ENCODE measurements around the gene FAM200B. TPM values are rescaled to one million over a fixed set of nuclear protein-coding genes. Genes with fewer than 3 reads are reported as not detected.

Gene FAM200B
- total and polyA plus RNA-seq, 2 experiments from 2014 or later, result 34.4 to 88.0 TPM

GRCh38 chr4:15707363-15707715, 25.7 kb downstream of the FAM200B start (continued):
- TF ChIP-seq ZNF462 (CRISPR knock-in tag; IDR thresholded peaks at IDR 0.05), result no peak
- TF ChIP-seq STAT1 (IDR thresholded peaks at IDR 0.05; ENCODE audit: unreplicated experiment), result no peak

- Mint-ChIP-seq H3K27ac (no peak overlapping the region), H3K36me3 (ENCODE audit: low read depth) (no peaks in the 10 kb centered on the region), H3K4me1 (peaks cover 8% of the 10 kb centered on the region; the same call in 2 of the 3 replicates), H3K27me3 (ENCODE audit: insufficient read depth, low read depth, poor library complexity) (peaks cover 2% of the 10 kb centered on the region), H3K4me3 (no peak overlapping the region), H3K9me3 (no peaks in the 10 kb centered on the region)
- DNase-seq (ENCODE audit: low spot score) (no peak), ATAC-seq (no peak)
- Histone ChIP-seq H3K79me2 (replicated peaks; ENCODE audit: insufficient read depth) (no peaks in the 10 kb centered on the region), H3K27me3 (ENCODE audit: insufficient read depth) (no peaks in the 10 kb centered on the region), H3K27ac (ENCODE audit: low read depth) (no peak overlapping the region), H3K9me2 (ENCODE audit: insufficient read depth) (no peaks in the 10 kb centered on the region), H4K20me1 (replicated peaks; ENCODE audit: insufficient read depth) (no peaks in the 10 kb centered on the region), H2AFZ (no peak overlapping the region), H3K4me2 (no peak overlapping the region), H3F3A (replicated peaks; ENCODE audit: low read depth) (no peaks in the 10 kb centered on the region), H3K4me3 (no peak overlapping the region), H3K36me3 (ENCODE audit: insufficient read depth) (no peaks in the 10 kb centered on the region), H3K4me1 (ENCODE audit: insufficient read depth) (no peaks in the 10 kb centered on the region)
- no peak for TF ChIP-seq STAT1 (IDR thresholded peaks at IDR 0.05; ENCODE audit: unreplicated experiment)
- no peak for TF ChIP-seq JUNB (IDR thresholded peaks at IDR 0.05; ENCODE audit: unreplicated experiment)
- no peak for TF ChIP-seq ZNF114 (CRISPR knock-in tag; IDR thresholded peaks at IDR 0.05)
- TF ChIP-seq ETS1 (IDR thresholded peaks at IDR 0.05), result no peak
Measured at GRCh38 chr4:15711762-15712161, 30.1 kb downstream of the FAM200B start.

Measured in GM23338 (cell line).